Measurements from ENCODE around the gene ZNFX1.
A peak's percentile ranks its signal among the peaks of the same experiment; 100 is the strongest.
"Not testable (repeated sequence)": the region's sequence is repeated elsewhere in the genome, so short reads cannot be mapped to it uniquely, and the experiment has no call there.

ZNFX1 gene

GRCh38 chr20:49216991-49217578 lies 60.8 kb downstream of the ZNFX1 start:
- peak; percentile 85 for DNase-seq (ENCODE audit: low spot score)
- FAIRE-seq = peak; percentile 79

- FAIRE-seq (no peak), DNase-seq (ENCODE audit: low spot score) (no peak)
These were observed 62.6 kb downstream of the ZNFX1 start for GRCh38 chr20:49215232-49215631.

GRCh38 chr20:49214571-49214970 lies 63.3 kb downstream of the ZNFX1 start:
- no peak for FAIRE-seq

GRCh38 chr20:49210757-49211110 lies 67.1 kb downstream of the ZNFX1 start:
- DNase-seq (ENCODE audit: low spot score) (no peak), FAIRE-seq (no peak)

More at GRCh38 chr20:49214571-49214970, 63.3 kb downstream of the ZNFX1 start:
- DNase-seq (ENCODE audit: low spot score) = no peak

GRCh38 chr20:49210101-49210756 lies 67.6 kb downstream of the ZNFX1 start:
- DNase-seq (ENCODE audit: low spot score) (no peak), FAIRE-seq (no peak)

GRCh38 chr20:49207076-49207475 lies 70.8 kb downstream of the ZNFX1 start:
- FAIRE-seq (no peak), DNase-seq (ENCODE audit: low spot score) (no peak)

- DNase-seq (ENCODE audit: low spot score) (no peak), FAIRE-seq (no peak)
These were observed 74.1 kb downstream of the ZNFX1 start for GRCh38 chr20:49203746-49204145.

GRCh38 chr20:49203011-49203410 lies 74.8 kb downstream of the ZNFX1 start:
- no peak for DNase-seq (ENCODE audit: low spot score)
- FAIRE-seq = no peak

GRCh38 chr20:49199729-49200293 lies 78.0 kb downstream of the ZNFX1 start:
- FAIRE-seq = no peak
- no peak for DNase-seq (ENCODE audit: low spot score)

- not testable (repeated sequence) for FAIRE-seq; DNase-seq (ENCODE audit: low spot score)
These were observed 84.8 kb downstream of the ZNFX1 start for GRCh38 chr20:49192944-49193518.
